ENCODE results near the gene DDR2.

- TF ChIP-seq POLR2AphosphoS5 (IDR thresholded peaks at IDR 0.05; ENCODE audit: low read depth, low read length) (no peak), REST (IDR thresholded peaks at IDR 0.05; ENCODE audit: insufficient read depth in 1 of 2, low read depth in 2 of 2, low read length in 2 of 2) (no peak)
Observed at GRCh38 chr1:162823231-162823630, 191.0 kb downstream of the DDR2 start.

All from PFSK-1 (cell line).